IMR-90 (cell line): ENCODE data around the gene GABBR2. TPM values are rescaled to one million over a fixed set of nuclear protein-coding genes. Genes with fewer than 3 reads are reported as not detected.

Experiments used
- ATAC-seq: fragments of 200-7000 bp; cut with Tn5 transposase; 2 replicates; pipeline ENCODE4 v1.9.1; 2020; ENCODE audit warnings: low read depth, mild to moderate bottlenecking, moderate library complexity
- BruUV-seq: library from RNA; stranded (reverse); fragments of 400-500 nt; replicated peaks from 2 replicates; lab custom pipeline; 2021; lab: Mats Ljungman, UMichigan
- CTCF ChIA-PET: fragments of 300-600 bp; formaldehyde crosslinking; extraction: SDS; loops from one replicate; lab custom pipeline; 2021; ENCODE audit warnings: antibody characterized with exemption; lab: Yijun Ruan, JAX
- POLR2A ChIA-PET: fragments of 300-600 bp; sonication (Branson Sonifier 250); formaldehyde crosslinking; loops from one replicate; lab custom pipeline; 2022; ENCODE audit warnings: antibody characterized with exemption; ENCODE audit not compliant: unreplicated experiment; lab: Charles Lee
- DNase-seq: peaks from one replicate; pipeline ENCODE4 v3.0.0; 2013
- H2AFZ ChIP-seq: replicated peaks from 2 replicates; pipeline ENCODE3; 2013; ENCODE audit warnings: low read length, mild to moderate bottlenecking; ENCODE audit not compliant: poor library complexity
- H2AK5ac ChIP-seq: 2 replicates; pipeline ENCODE4 v1.6.1; 2013; ENCODE audit warnings: low read depth, low read length, inconsistent platforms
- H2AK9ac ChIP-seq: replicated peaks from 2 replicates; pipeline ENCODE3; 2013; ENCODE audit warnings: mild to moderate bottlenecking, low read depth, low read length, moderate library complexity; ENCODE audit not compliant: poor library complexity
- H2BK120ac ChIP-seq: 2 replicates; pipeline ENCODE4 v1.6.1; 2013; ENCODE audit warnings: low read depth, low read length, inconsistent platforms
- H2BK15ac ChIP-seq: 3 replicates; pipeline ENCODE4 v1.6.1; 2013; ENCODE audit warnings: low read depth, low read length, inconsistent platforms
- H2BK20ac ChIP-seq: 2 replicates; pipeline ENCODE4 v1.6.1; 2013; ENCODE audit warnings: low read depth, mild to moderate bottlenecking, inconsistent platforms, low read length, moderate library complexity
- H2BK5ac ChIP-seq: 2 replicates; pipeline ENCODE4 v1.6.1; 2013; ENCODE audit warnings: mild to moderate bottlenecking, low read depth, low read length, inconsistent platforms; ENCODE audit not compliant: poor library complexity, severe bottlenecking
- H3K14ac ChIP-seq: replicated peaks from 2 replicates; pipeline ENCODE4 v1.6.1; 2013; ENCODE audit warnings: low read depth, low read length, inconsistent platforms
- H3K18ac ChIP-seq: 2 replicates; pipeline ENCODE4 v1.6.1; 2013; ENCODE audit warnings: low read depth, low read length, control low read depth
- H3K23ac ChIP-seq: 2 replicates; pipeline ENCODE4 v1.6.1; 2013; ENCODE audit warnings: low read depth, low read length, inconsistent platforms
- H3K27ac ChIP-seq: 2 replicates; pipeline ENCODE4 v1.5.1; 2013; ENCODE audit warnings: mild to moderate bottlenecking, control low read depth, low read length; ENCODE audit not compliant: insufficient read depth
- H3K27me3 ChIP-seq: 2 replicates; pipeline ENCODE4 v1.6.1; 2013; ENCODE audit warnings: low read length; ENCODE audit not compliant: control insufficient read depth, insufficient read depth
- H3K36me3 ChIP-seq: 2 replicates; pipeline ENCODE4 v1.6.1; 2013; ENCODE audit warnings: low read length, mixed read lengths; ENCODE audit not compliant: control insufficient read depth, insufficient read depth
- H3K4ac ChIP-seq: 2 replicates; pipeline ENCODE4 v1.6.1; 2013; ENCODE audit warnings: low read depth, low read length, inconsistent platforms
- H3K4me1 ChIP-seq: 2 replicates; pipeline ENCODE4 v1.6.1; 2013; ENCODE audit warnings: low read length, mixed read lengths; ENCODE audit not compliant: control insufficient read depth, insufficient read depth
- H3K4me2 ChIP-seq: 2 replicates; pipeline ENCODE4 v1.6.1; 2013; ENCODE audit warnings: low read depth, mild to moderate bottlenecking, control low read depth, low read length, moderate library complexity
- H3K4me3 ChIP-seq: 2 replicates; pipeline ENCODE4 v1.5.1; 2013; ENCODE audit warnings: low read depth, mild to moderate bottlenecking, control low read depth, low read length, moderate library complexity; ENCODE audit not compliant: insufficient read depth
- H3K56ac ChIP-seq: 2 replicates; pipeline ENCODE4 v1.6.1; 2013; ENCODE audit warnings: low read length, inconsistent platforms; ENCODE audit not compliant: insufficient read depth; ENCODE audit errors: extremely low read depth
- H3K79me1 ChIP-seq, 2 experiments: 2 replicates each; pipeline ENCODE4 v1.6.1; 2013; ENCODE audit warnings: low read length in 2 of 2, inconsistent platforms in 1 of 2, low read depth in 1 of 2
- H3K9ac ChIP-seq: 2 replicates; pipeline ENCODE4 v1.6.1; 2013; ENCODE audit warnings: low read depth, low read length, control low read depth
- H3K9me1 ChIP-seq: 2 replicates; pipeline ENCODE4 v1.6.1; 2013; ENCODE audit warnings: low read length, inconsistent platforms; ENCODE audit not compliant: insufficient read depth
- H3K9me3 ChIP-seq: 2 replicates; pipeline ENCODE4 v1.6.1; 2013; ENCODE audit warnings: low read length; ENCODE audit not compliant: control insufficient read depth, insufficient read depth
- H4K20me1 ChIP-seq: 2 replicates; pipeline ENCODE4 v1.6.1; 2013; ENCODE audit warnings: low read length, inconsistent platforms; ENCODE audit not compliant: insufficient read depth
- H4K5ac ChIP-seq: 2 replicates; pipeline ENCODE4 v1.6.1; 2013; ENCODE audit warnings: mild to moderate bottlenecking, low read depth, low read length, control low read depth
- H4K8ac ChIP-seq, 2 experiments: 2 replicates each; pipeline ENCODE4 v1.6.1; 2013; ENCODE audit warnings: low read depth in 2 of 2, low read length in 2 of 2, control low read depth in 1 of 2, inconsistent platforms in 1 of 2
- H4K91ac ChIP-seq: 2 replicates; pipeline ENCODE4 v1.6.1; 2013; ENCODE audit warnings: low read depth, low read length, inconsistent platforms; ENCODE audit not compliant: insufficient read depth
- CHD1 ChIP-seq: IDR thresholded peaks from 2 replicates; pipeline ENCODE4 v1.6.1; 2012; ENCODE audit warnings: low read depth, low read length, improper control_type of control experiment
- CTCF ChIP-seq: conservative IDR thresholded peaks from 2 replicates; pipeline ENCODE4 v1.5.1; 2012; ENCODE audit warnings: mild to moderate bottlenecking, low read depth, low read length, improper control_type of control experiment
- FOS ChIP-seq: fragments of 150-350 bp; IDR thresholded peaks from 2 replicates; pipeline ENCODE4 v1.6.1; 2016; ENCODE audit warnings: low read depth, low read length
- MAFK ChIP-seq: IDR thresholded peaks from 2 replicates; pipeline ENCODE4 v1.6.1; 2012; ENCODE audit warnings: low read depth, low read length, improper control_type of control experiment
- MXI1 ChIP-seq: IDR thresholded peaks from 2 replicates; pipeline ENCODE4 v1.6.1; 2012; ENCODE audit warnings: low read depth, mild to moderate bottlenecking, low read length, moderate library complexity, borderline replicate concordance
- POLR2A ChIP-seq: IDR thresholded peaks from 2 replicates; pipeline ENCODE4 v1.6.1; 2012; ENCODE audit warnings: mild to moderate bottlenecking, low read depth, low read length
- RAD21 ChIP-seq: IDR thresholded peaks from 2 replicates; pipeline ENCODE4 v1.6.1; 2012; ENCODE audit warnings: low read length, improper control_type of control experiment
- RCOR1 ChIP-seq: IDR thresholded peaks from 2 replicates; pipeline ENCODE4 v1.6.1; 2012; ENCODE audit warnings: mild to moderate bottlenecking, low read length, improper control_type of control experiment; ENCODE audit not compliant: insufficient replicate concordance
- WGBS, 2 experiments: methylation state at CpG; one replicate each; pipeline versions ENCODE4 v1.1.5 to v1.1.7; 2013; ENCODE audit warnings: missing lambda C conversion rate in 2 of 2; ENCODE audit not compliant: insufficient read length in 1 of 2; ENCODE audit errors: extremely low coverage in 2 of 2; 5-methylcytosine and 5-hydroxymethylcytosine counted together
- dilution Hi-C: fragments of 300-500 bp; cut with HindIII; formaldehyde crosslinking; loops from one replicate; pipeline ENCODE4 v1.14.3; 2018; ENCODE audit warnings: low sequenced_read_pairs; ENCODE audit not compliant: unreplicated experiment
- in situ Hi-C: fragments of 300-500 bp; cut with MboI; formaldehyde crosslinking; loops from 3 replicates; pipeline ENCODE4 v1.14.3; 2019; ENCODE audit warnings: low sequenced_read_pairs, inconsistent platforms, mixed read lengths
- intact Hi-C: fragments of 100-400 bp; cut with micrococcal nuclease; formaldehyde crosslinking; loops from 2 replicates; pipeline ENCODE4 v1.10.0; 2022
- polyA plus RNA-seq, 3 experiments: library from polyadenylated mRNA; depleted of rRNA; stranded (reverse); fragments of >200 nt; gene quantifications; 2 replicates each; pipeline ENCODE4 v1.2.3, GENCODE V29; 2012; ENCODE audit warnings: low replicate concordance in 1 of 3
- total RNA-seq: library from RNA; depleted of rRNA; stranded (reverse); fragments of >200 nt; gene quantifications from 2 replicates; pipeline ENCODE4 v1.2.3, GENCODE V29; 2012

GABBR2 gene
- total and polyA plus RNA-seq, 2 of the 4 experiments (the other 2 are of a cell fraction): 14.2 to 20.3 TPM

- no peak overlapping the region for H2BK120ac ChIP-seq
- no peak overlapping the region for H3K4me2 ChIP-seq
- no peak overlapping the region for H3K27ac ChIP-seq
- H3K14ac ChIP-seq: no peak overlapping the region
- peaks cover 8% of the 10 kb centered on the region; the same call in 1 of the 2 replicates for H3K9me1 ChIP-seq
- no peak overlapping the region for H3K9ac ChIP-seq
- no peak overlapping the region for H3K56ac ChIP-seq
- H3K9me3 ChIP-seq: no peaks in the 10 kb centered on the region
- TF ChIP-seq FOS (no peak), RAD21 (no peak), MAFK (no peak), POLR2A (no peak), RCOR1 (no peak), CHD1 (no peak), MXI1 (no peak), CTCF (no peak)
- ChIA-PET POLR2A (interaction anchor here (0.6 kb wide), 1 partner anchor 186 kb away, joined by 9 read pairs; no protein-coding TSS in a partner anchor), CTCF (no interaction called here)
- H4K5ac ChIP-seq: no peak overlapping the region
- no peak for DNase-seq
- H3K27me3 ChIP-seq: no peaks in the 10 kb centered on the region
- H2AFZ ChIP-seq: peak overlapping the region; percentile 21
- no peak overlapping the region for H2BK15ac ChIP-seq
- H2BK20ac ChIP-seq: no peak overlapping the region
- H3K18ac ChIP-seq: no peak overlapping the region
- ATAC-seq: no peak
- dilution Hi-C loops (no loop called here), in situ Hi-C loops (no loop called here), intact Hi-C loops (no loop called here)
- no peak overlapping the region for H4K91ac ChIP-seq
- H4K20me1 ChIP-seq: no peaks in the 10 kb centered on the region
- H3K4ac ChIP-seq: no peak overlapping the region
- no peak overlapping the region for H3K23ac ChIP-seq
- WGBS, 2 experiments: 82% methylated on average over 7 of the region's 9 CpGs; no CpG with 5 or more reads in 1 of the 2 experiments
- H3K36me3 ChIP-seq: no peaks in the 10 kb centered on the region
- peaks cover 10% of the 10 kb centered on the region for H3K4me1 ChIP-seq
- no peak overlapping the region for H2AK9ac ChIP-seq
- peaks cover 7 to 43% of the 10 kb centered on the region in 2 experiments for H3K79me1 ChIP-seq
- BruUV-seq: no TSS peak
- H2BK5ac ChIP-seq: no peak overlapping the region
- H3K4me3 ChIP-seq: no peak overlapping the region
- no peak overlapping the region for H4K8ac ChIP-seq
- no peak overlapping the region for H2AK5ac ChIP-seq
Observed at GRCh38 chr9:98516897-98517503, 191.7 kb downstream of the GABBR2 start.
